NCI-H1436 (cell line): ENCODE measurements around the gene ASB8.
A peak's percentile ranks its signal among the peaks of the same experiment; 100 is the strongest.

Experiments
- DNase-seq: peaks from one replicate; lab custom pipeline; 2025; lab: John Stamatoyannopoulos, UW

The ASB8 gene

GRCh38 chr12:48157018-48157888 is at the start of gene ASB8:
Gene ASB8, minus strand, starts transcription at chr12:48157515. Its CDS starts 4,019 bp downstream, at chr12:48153496.
- peak; percentile 97 for DNase-seq

GRCh38 chr12:48203192-48203591 is 45.9 kb upstream of the ASB8 start, which contains the start of gene OR10AD1:
Gene OR10AD1, minus strand, starts transcription at chr12:48203292. Its CDS starts 0 bp downstream, at chr12:48203292.
- DNase-seq = no peak

GRCh38 chr12:48202766-48203165 is 45.5 kb upstream of the ASB8 start:
- no peak for DNase-seq

- no peak for DNase-seq
Observed at GRCh38 chr12:48201516-48201915, 44.2 kb upstream of the ASB8 start.

GRCh38 chr12:48201091-48201490 is 43.8 kb upstream of the ASB8 start:
- no peak for DNase-seq

GRCh38 chr12:48199774-48200221 is 42.5 kb upstream of the ASB8 start:
- DNase-seq = no peak

GRCh38 chr12:48198985-48199384 is 41.7 kb upstream of the ASB8 start:
- no peak for DNase-seq

GRCh38 chr12:48198672-48198971 is 41.3 kb upstream of the ASB8 start:
- no peak for DNase-seq

GRCh38 chr12:48197971-48198671 is 40.8 kb upstream of the ASB8 start:
- DNase-seq = peak; percentile 72

GRCh38 chr12:48197549-48197970 is 40.2 kb upstream of the ASB8 start:
- no peak for DNase-seq

- DNase-seq = no peak
Observed at GRCh38 chr12:48194799-48195201, 37.5 kb upstream of the ASB8 start.

- no peak for DNase-seq
Observed at GRCh38 chr12:48193623-48194022, 36.3 kb upstream of the ASB8 start.

- no peak for DNase-seq
Observed at GRCh38 chr12:48192861-48193260, 35.5 kb upstream of the ASB8 start.

GRCh38 chr12:48191096-48191495 is 33.8 kb upstream of the ASB8 start:
- DNase-seq = no peak

- DNase-seq = peak; percentile 56
Observed at GRCh38 chr12:48189331-48190125, 32.2 kb upstream of the ASB8 start.

- DNase-seq = no peak
Observed at GRCh38 chr12:48187916-48188695, 30.8 kb upstream of the ASB8 start.

GRCh38 chr12:48185181-48185919 is 28.0 kb upstream of the ASB8 start:
- DNase-seq = no peak

GRCh38 chr12:48184549-48184922 is 27.2 kb upstream of the ASB8 start:
- DNase-seq = no peak

- no peak for DNase-seq
Observed at GRCh38 chr12:48183876-48184548, 26.7 kb upstream of the ASB8 start.
